CD4-positive, alpha-beta T cell (primary cell): ENCODE measurements around the gene HBB. TPM values are rescaled to one million over a fixed set of nuclear protein-coding genes. Genes with fewer than 3 reads are reported as not detected.

Source experiments
- ATAC-seq: fragments of 200-7000 bp; cut with Tn5 transposase; one replicate; pipeline ENCODE4 v1.10.0; 2022; ENCODE audit warnings: mild to moderate bottlenecking; ENCODE audit not compliant: poor library complexity
- CTCF ChIA-PET: fragments of 350-600 bp; sonication (Branson Sonifier 250); formaldehyde crosslinking; loops from one replicate; lab custom pipeline; 2021; ENCODE audit warnings: antibody characterized with exemption, inconsistent platforms; lab: Charles Lee
- POLR2A ChIA-PET: fragments of 350-600 bp; sonication (Branson Sonifier 250); formaldehyde crosslinking; loops from one replicate; lab custom pipeline; 2021; ENCODE audit warnings: antibody characterized with exemption, inconsistent platforms; lab: Charles Lee
- DNase-seq, 14 experiments: peaks; one replicate each; pipeline ENCODE4 v3.0.0-alpha.2; 2013 to 2020; ENCODE audit warnings: mixed read lengths in 2 of 14
- H3K27ac ChIP-seq, 2 donors: one replicate each; pipeline versions ENCODE4 v1.5.1 to v1.7.0; 2013; ENCODE audit warnings: low read length in 2 of 2, low read depth in 1 of 2, mild to moderate bottlenecking in 1 of 2
- H3K27me3 ChIP-seq, 2 experiments: 1 replicate in 1 of 2; 2 replicates in 1 of 2; pipeline versions ENCODE4 v1.6.1 to v1.7.0; 2013; ENCODE audit warnings: low read length in 2 of 2, control low read depth in 1 of 2, mild to moderate bottlenecking in 1 of 2, moderate library complexity in 1 of 2; ENCODE audit not compliant: insufficient read depth in 2 of 2, control insufficient read depth in 1 of 2
- H3K36me3 ChIP-seq: one replicate; pipeline ENCODE4 v1.6.1; 2013; ENCODE audit warnings: low read length, control low read depth; ENCODE audit not compliant: insufficient read depth
- H3K4me1 ChIP-seq: one replicate; pipeline ENCODE4 v1.6.1; 2013; ENCODE audit warnings: low read length, control low read depth; ENCODE audit not compliant: insufficient read depth
- H3K4me3 ChIP-seq: one replicate; pipeline ENCODE4 v1.5.1; 2013; ENCODE audit warnings: mild to moderate bottlenecking, low read length, moderate library complexity
- H3K9me3 ChIP-seq, 2 experiments: 1 replicate in 1 of 2; 2 replicates in 1 of 2; pipeline versions ENCODE4 v1.6.1 to v1.7.0; 2013; ENCODE audit warnings: low read length in 2 of 2, mild to moderate bottlenecking in 2 of 2, control low read depth in 1 of 2, moderate library complexity in 1 of 2; ENCODE audit not compliant: control insufficient read depth in 1 of 2, insufficient read depth in 1 of 2
- H3K27ac Mint-ChIP-seq: one replicate; pipeline ENCODE4 v1.8.0; 2020; ENCODE audit warnings: mixed read lengths
- H3K27me3 Mint-ChIP-seq: one replicate; pipeline ENCODE4 v1.8.0; 2021; ENCODE audit warnings: mixed read lengths
- H3K36me3 Mint-ChIP-seq: one replicate; pipeline ENCODE4 v1.8.0; 2021; ENCODE audit warnings: low read depth, mixed read lengths
- H3K4me1 Mint-ChIP-seq: one replicate; pipeline ENCODE4 v1.8.0; 2021; ENCODE audit warnings: low read depth, mixed read lengths
- H3K4me3 Mint-ChIP-seq: one replicate; pipeline ENCODE4 v1.8.0; 2020; ENCODE audit warnings: mild to moderate bottlenecking, mixed read lengths
- H3K9me3 Mint-ChIP-seq: one replicate; pipeline ENCODE4 v1.8.0; 2020; ENCODE audit warnings: mixed read lengths
- intact Hi-C, 2 experiments: fragments of 100-400 bp; cut with DNase I in 1 of 2; cut with micrococcal nuclease in 1 of 2; formaldehyde crosslinking; loops; one replicate each; pipeline versions ENCODE4 v1.15.1 to v1.9.0; 2023 to 2025; cut with DNase I, micrococcal nuclease
- total RNA-seq, 174 experiments: library from RNA in 2 of 174; stranded (reverse) in 2 of 174; gene quantifications; one replicate each; pipeline ENCODE4 v1.2.3 and lab custom pipeline; 2021 to 2026
- TF ChIP-seq, protein P1 (sequence below): fragments of 200-600 bp; IDR thresholded peaks from one replicate; pipeline ENCODE4 v1.8.0; 2022; ENCODE audit warnings: antibody characterized with exemption, mild to moderate bottlenecking

HBB gene
- total RNA-seq, 2 experiments from 2014 or later = 0.45 TPM; not detected in 1

GRCh38 chr11:5234381-5234834, 7.5 kb upstream of the HBB start, which contains the start of gene HBD:
Gene HBD, minus strand, starts transcription at chr11:5234483. Its CDS starts 50 bp downstream, at chr11:5234433.
- no peaks in the 10 kb centered on the region for H3K27me3 ChIP-seq
- H3K27ac ChIP-seq = no peak within 1 kb of the TSS
- ChIA-PET CTCF (no interaction called here), POLR2A (no interaction called here)
- Mint-ChIP-seq H3K36me3 (no peaks in the 10 kb centered on the region), H3K4me1 (peaks cover 4% of the 10 kb centered on the region), H3K4me3 (no peak within 1 kb of the TSS), H3K9me3 (no peaks in the 10 kb centered on the region), H3K27me3 (no peaks in the 10 kb centered on the region), H3K27ac (no peak within 1 kb of the TSS)
- no peaks in the 10 kb centered on the region for H3K9me3 ChIP-seq
- no peak within 1 kb of the TSS for H3K4me3 ChIP-seq
- ATAC-seq (no peak), DNase-seq (no peak)
- no peaks in the 10 kb centered on the region for H3K36me3 ChIP-seq
- intact Hi-C loops = no loop called here
- TF ChIP-seq, protein P1, sequence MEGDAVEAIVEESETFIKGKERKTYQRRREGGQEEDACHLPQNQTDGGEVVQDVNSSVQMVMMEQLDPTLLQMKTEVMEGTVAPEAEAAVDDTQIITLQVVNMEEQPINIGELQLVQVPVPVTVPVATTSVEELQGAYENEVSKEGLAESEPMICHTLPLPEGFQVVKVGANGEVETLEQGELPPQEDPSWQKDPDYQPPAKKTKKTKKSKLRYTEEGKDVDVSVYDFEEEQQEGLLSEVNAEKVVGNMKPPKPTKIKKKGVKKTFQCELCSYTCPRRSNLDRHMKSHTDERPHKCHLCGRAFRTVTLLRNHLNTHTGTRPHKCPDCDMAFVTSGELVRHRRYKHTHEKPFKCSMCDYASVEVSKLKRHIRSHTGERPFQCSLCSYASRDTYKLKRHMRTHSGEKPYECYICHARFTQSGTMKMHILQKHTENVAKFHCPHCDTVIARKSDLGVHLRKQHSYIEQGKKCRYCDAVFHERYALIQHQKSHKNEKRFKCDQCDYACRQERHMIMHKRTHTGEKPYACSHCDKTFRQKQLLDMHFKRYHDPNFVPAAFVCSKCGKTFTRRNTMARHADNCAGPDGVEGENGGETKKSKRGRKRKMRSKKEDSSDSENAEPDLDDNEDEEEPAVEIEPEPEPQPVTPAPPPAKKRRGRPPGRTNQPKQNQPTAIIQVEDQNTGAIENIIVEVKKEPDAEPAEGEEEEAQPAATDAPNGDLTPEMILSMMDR = no peak
- H3K4me1 ChIP-seq = no peaks in the 10 kb centered on the region

DNA sequence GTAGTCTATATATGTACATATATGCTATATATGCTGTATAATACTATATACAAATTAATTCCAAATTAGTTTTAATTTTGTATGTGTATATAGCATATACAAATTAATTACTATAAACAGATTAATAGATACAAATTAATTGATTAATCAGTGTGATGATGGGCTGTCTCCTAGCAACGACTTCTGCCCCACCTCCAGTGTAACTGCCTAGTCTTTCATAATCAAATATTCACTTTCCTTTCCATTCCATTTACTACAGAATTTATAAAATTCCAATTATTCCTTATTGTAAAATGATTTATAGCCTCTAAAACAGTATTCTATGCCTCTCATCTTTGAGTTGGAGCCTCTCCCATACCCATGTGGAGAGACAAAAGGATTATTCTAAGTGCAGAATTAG, 6.4 kb upstream of the HBB start:
- H3K9me3 Mint-ChIP-seq = no peaks in the 10 kb centered on the region
- TF ChIP-seq, protein P1 = no peak
- no peaks in the 10 kb centered on the region for H3K36me3 Mint-ChIP-seq
- CTCF ChIA-PET = no interaction called here
- POLR2A ChIA-PET = no interaction called here
- H3K27me3 ChIP-seq = no peaks in the 10 kb centered on the region
- no peak overlapping the region for H3K27ac Mint-ChIP-seq
- DNase-seq = no peak
- H3K4me1 ChIP-seq = no peaks in the 10 kb centered on the region
- H3K4me1 Mint-ChIP-seq = peaks cover 4% of the 10 kb centered on the region
- H3K36me3 ChIP-seq = no peaks in the 10 kb centered on the region
- ATAC-seq = no peak
- H3K9me3 ChIP-seq = no peaks in the 10 kb centered on the region
- intact Hi-C loops = no loop called here
- H3K4me3 Mint-ChIP-seq = no peak overlapping the region
- H3K4me3 ChIP-seq = no peak overlapping the region
- H3K27ac ChIP-seq = no peak overlapping the region
- H3K27me3 Mint-ChIP-seq = no peaks in the 10 kb centered on the region

- Mint-ChIP-seq H3K36me3 (no peaks in the 10 kb centered on the region), H3K27me3 (no peaks in the 10 kb centered on the region), H3K4me3 (no peak overlapping the region), H3K27ac (no peak overlapping the region), H3K4me1 (peaks cover 4% of the 10 kb centered on the region), H3K9me3 (no peaks in the 10 kb centered on the region)
- no peak overlapping the region for H3K4me3 ChIP-seq
- POLR2A ChIA-PET = no interaction called here
- intact Hi-C loops = no loop called here
- ATAC-seq (no peak), DNase-seq (no peak)
- H3K9me3 ChIP-seq = no peaks in the 10 kb centered on the region
- H3K27ac ChIP-seq = no peak overlapping the region
- no peaks in the 10 kb centered on the region for H3K4me1 ChIP-seq
- H3K36me3 ChIP-seq = no peaks in the 10 kb centered on the region
- CTCF ChIA-PET = no interaction called here
- H3K27me3 ChIP-seq = no peaks in the 10 kb centered on the region
- TF ChIP-seq, protein P1 = no peak
Observed at GRCh38 chr11:5232821-5233220, 6.0 kb upstream of the HBB start.
